Lower leg skin (tissue), 4 donors: ENCODE results near the gene NOP10. TPM values are rescaled to one million over a fixed set of nuclear protein-coding genes. Genes with fewer than 3 reads are reported as not detected.

Source experiments
- DNase-seq, 2 donors: peaks; one replicate each; pipeline ENCODE4 v3.0.0-alpha.2; 2019; ENCODE audit warnings: low spot score in 2 of 2
- H3K4me3 ChIP-seq: fragments of 200-600 bp; sonication (generic); 2 replicates; pipeline ENCODE4 v1.5.1; 2017; ENCODE audit warnings: mild to moderate bottlenecking, low read depth; ENCODE audit not compliant: poor library complexity, severe bottlenecking
- POLR2A ChIP-seq, 2 donors: fragments of 450-650 bp; IDR thresholded peaks; one replicate each; pipeline ENCODE4 v1.6.1; 2016 to 2017; ENCODE audit warnings: antibody characterized with exemption in 2 of 2, mild to moderate bottlenecking in 1 of 2, moderate library complexity in 1 of 2
- WGBS, 2 donors: methylation state at CpG; one replicate each; pipeline ENCODE4 v1.1.5; 2018; 5-methylcytosine and 5-hydroxymethylcytosine counted together
- intact Hi-C: fragments of 100-400 bp; cut with DNase I; formaldehyde crosslinking; loops from one replicate; pipeline ENCODE4 v1.15.0; 2023; ENCODE audit warnings: low total_unique reads
- total RNA-seq, 4 donors: library from RNA; depleted of rRNA; stranded (reverse); fragments of >200 nt; gene quantifications; one replicate each; pipeline ENCODE4 v1.1.0, GENCODE V29; 2016
- TF ChIP-seq, protein P1 (sequence below), 3 donors: fragments of 450-650 bp; IDR thresholded peaks; one replicate each; pipeline ENCODE4 v1.5.1; 2016; ENCODE audit warnings: antibody characterized with exemption in 3 of 3, mild to moderate bottlenecking in 3 of 3, moderate library complexity in 2 of 3

The NOP10 gene
- total RNA-seq, 4 donors from 2014 or later: 107 to 129 (median 124) TPM

- intact Hi-C loops: no loop called here
- TF ChIP-seq, protein P1, sequence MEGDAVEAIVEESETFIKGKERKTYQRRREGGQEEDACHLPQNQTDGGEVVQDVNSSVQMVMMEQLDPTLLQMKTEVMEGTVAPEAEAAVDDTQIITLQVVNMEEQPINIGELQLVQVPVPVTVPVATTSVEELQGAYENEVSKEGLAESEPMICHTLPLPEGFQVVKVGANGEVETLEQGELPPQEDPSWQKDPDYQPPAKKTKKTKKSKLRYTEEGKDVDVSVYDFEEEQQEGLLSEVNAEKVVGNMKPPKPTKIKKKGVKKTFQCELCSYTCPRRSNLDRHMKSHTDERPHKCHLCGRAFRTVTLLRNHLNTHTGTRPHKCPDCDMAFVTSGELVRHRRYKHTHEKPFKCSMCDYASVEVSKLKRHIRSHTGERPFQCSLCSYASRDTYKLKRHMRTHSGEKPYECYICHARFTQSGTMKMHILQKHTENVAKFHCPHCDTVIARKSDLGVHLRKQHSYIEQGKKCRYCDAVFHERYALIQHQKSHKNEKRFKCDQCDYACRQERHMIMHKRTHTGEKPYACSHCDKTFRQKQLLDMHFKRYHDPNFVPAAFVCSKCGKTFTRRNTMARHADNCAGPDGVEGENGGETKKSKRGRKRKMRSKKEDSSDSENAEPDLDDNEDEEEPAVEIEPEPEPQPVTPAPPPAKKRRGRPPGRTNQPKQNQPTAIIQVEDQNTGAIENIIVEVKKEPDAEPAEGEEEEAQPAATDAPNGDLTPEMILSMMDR (IDR thresholded peaks at IDR 0.05): no peak
- no peak for TF ChIP-seq POLR2A (IDR thresholded peaks at IDR 0.05)
- no peak overlapping the region for H3K4me3 ChIP-seq
- 87 to 89% methylated on average over 16 of the region's 16 CpGs for WGBS, 2 donors
- peak in 1 of 2 donors; percentile 82 for DNase-seq
Measured at GRCh38 chr15:34336231-34336990, 6.5 kb downstream of the NOP10 start.

DNA sequence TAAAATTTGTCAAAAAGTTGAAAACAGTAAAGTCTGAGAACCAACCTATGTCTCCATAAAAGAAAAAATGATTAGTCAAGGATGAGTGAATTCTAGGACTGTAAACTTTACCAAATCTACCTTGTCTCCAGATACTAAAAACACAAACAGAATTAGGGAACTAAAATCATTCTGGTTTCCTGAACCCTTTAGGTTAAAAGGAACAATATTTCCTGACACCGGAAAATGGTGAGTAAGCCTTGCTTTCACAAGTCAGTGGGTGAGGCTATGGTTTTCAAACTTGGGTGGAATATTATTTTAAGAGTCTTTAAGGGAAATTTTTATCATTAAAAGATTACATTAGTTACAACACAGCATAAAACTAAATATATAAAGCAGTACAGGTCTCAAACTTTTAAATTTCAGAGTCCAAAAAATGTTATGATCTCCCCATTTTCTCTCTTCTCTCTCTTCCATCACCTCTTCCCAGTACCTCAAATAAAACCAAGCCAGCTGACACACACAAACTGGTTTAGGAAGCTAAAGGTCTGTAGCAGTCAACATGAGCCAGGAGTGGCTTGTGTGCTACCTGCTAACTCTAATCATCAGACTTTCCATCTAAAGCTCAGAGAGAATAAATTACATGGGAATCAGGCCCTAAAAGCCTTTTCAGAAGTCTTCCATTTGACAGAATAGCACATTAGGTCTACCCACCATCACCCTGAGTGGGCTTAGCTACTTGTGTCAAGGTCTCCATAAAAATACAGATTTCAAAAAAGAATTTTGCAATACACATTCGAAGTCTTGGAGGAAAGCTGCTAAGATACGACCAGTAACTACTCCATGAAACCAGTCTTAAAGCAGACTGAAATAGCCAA, 7.5 kb downstream of the NOP10 start:
- TF ChIP-seq POLR2A (IDR thresholded peaks at IDR 0.05): no peak
- TF ChIP-seq, protein P1 (IDR thresholded peaks at IDR 0.05): no peak
- no peak overlapping the region for H3K4me3 ChIP-seq
- intact Hi-C loops: no loop called here
- peak in 1 of 2 donors; percentile 37 for DNase-seq
- 73 to 79% methylated on average over 3 of the region's 3 CpGs for WGBS, 2 donors

DNA sequence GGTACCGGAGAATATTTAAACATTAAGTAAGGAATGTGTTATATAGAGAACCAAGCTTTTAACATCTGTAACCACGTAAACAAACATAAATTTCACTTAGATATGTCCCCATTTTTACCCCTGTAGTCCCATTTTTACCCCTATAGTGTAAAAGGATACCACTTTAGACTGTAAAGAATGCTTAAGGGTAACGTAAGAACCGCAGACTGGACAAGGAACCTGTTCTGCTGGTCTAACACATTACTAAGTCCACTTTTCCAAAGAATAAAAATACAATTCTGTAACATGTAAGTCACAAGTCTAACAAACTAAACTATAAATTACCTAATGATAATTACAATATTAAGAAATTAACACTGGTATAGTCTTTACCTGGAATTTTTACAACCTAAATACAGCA, 8.3 kb downstream of the NOP10 start:
- TF ChIP-seq, protein P1 (IDR thresholded peaks at IDR 0.05): no peak
- no peak for TF ChIP-seq POLR2A (IDR thresholded peaks at IDR 0.05)
- DNase-seq: no peak
- 71 to 72% methylated on average over 4 of the region's 4 CpGs for WGBS, 2 donors
- H3K4me3 ChIP-seq: no peak overlapping the region
- intact Hi-C loops: no loop called here

- WGBS, 2 donors: 95 to 96% methylated on average over 6 of the region's 6 CpGs
- intact Hi-C loops: no loop called here
- no peak for TF ChIP-seq POLR2A (IDR thresholded peaks at IDR 0.05)
- TF ChIP-seq, protein P1 (IDR thresholded peaks at IDR 0.05): no peak
- H3K4me3 ChIP-seq: no peak overlapping the region
- DNase-seq: no peak
Measured at GRCh38 chr15:34332553-34333120, 10.3 kb downstream of the NOP10 start.

DNA sequence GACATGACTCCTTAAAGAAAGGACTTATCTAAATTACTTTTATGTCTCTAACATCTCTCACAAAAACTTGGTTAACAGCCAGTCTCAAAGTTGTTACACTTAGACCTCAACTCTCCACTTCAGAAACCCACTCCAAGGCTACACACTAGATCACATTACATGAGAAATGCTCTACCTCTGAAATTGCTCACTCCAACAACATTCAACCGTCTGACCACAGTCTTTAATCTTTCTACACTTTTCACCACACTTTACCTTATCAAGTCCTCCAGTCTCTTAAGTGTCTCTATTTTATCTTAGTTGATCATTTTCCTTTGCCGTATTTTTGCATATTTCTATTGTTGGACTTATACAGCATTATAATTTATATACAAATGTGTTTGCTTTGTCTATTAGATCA, 11.1 kb downstream of the NOP10 start:
- no peak overlapping the region for H3K4me3 ChIP-seq
- intact Hi-C loops: no loop called here
- no peak for TF ChIP-seq POLR2A (IDR thresholded peaks at IDR 0.05)
- TF ChIP-seq, protein P1 (IDR thresholded peaks at IDR 0.05): no peak
- 74 to 79% methylated on average over 2 of the region's 2 CpGs for WGBS, 2 donors
- no peak for DNase-seq
